ENCODE data around the gene MYO1C. TPM values are rescaled to one million over a fixed set of nuclear protein-coding genes. Genes with fewer than 3 reads are reported as not detected.
A peak's percentile ranks its signal among the peaks of the same experiment; 100 is the strongest.
"Not testable (repeated sequence)": the region's sequence is repeated elsewhere in the genome, so short reads cannot be mapped to it uniquely, and the experiment has no call there.

Gene MYO1C
- total RNA-seq, 1 donor: 267 TPM

- no peak overlapping the region for H3K4me3 ChIP-seq (ENCODE audit: low read depth, low read length)
- TF ChIP-seq CTCF (IDR thresholded peaks at IDR 0.05; ENCODE audit: insufficient read depth, low read depth, low read length): no peak
- DNase-seq (ENCODE audit: low read depth): no peak
Observed at GRCh38 chr17:1449412-1449967, 43.0 kb downstream of the MYO1C start.

- DNase-seq (ENCODE audit: low read depth): no peak
- no peak overlapping the region for H3K4me3 ChIP-seq (ENCODE audit: low read depth, low read length)
- no peak for TF ChIP-seq CTCF (IDR thresholded peaks at IDR 0.05; ENCODE audit: insufficient read depth, low read depth, low read length)
Observed at GRCh38 chr17:1447052-1447451, 45.4 kb downstream of the MYO1C start.

- no peak for TF ChIP-seq CTCF (IDR thresholded peaks at IDR 0.05; ENCODE audit: insufficient read depth, low read depth, low read length)
- no peak overlapping the region for H3K4me3 ChIP-seq (ENCODE audit: low read depth, low read length)
- no peak for DNase-seq (ENCODE audit: low read depth)
Observed at GRCh38 chr17:1446201-1446600, 46.3 kb downstream of the MYO1C start.

- H3K4me3 ChIP-seq (ENCODE audit: low read depth, low read length); DNase-seq (ENCODE audit: low read depth): not testable (repeated sequence)
Observed at GRCh38 chr17:1445695-1446094, 46.8 kb downstream of the MYO1C start.

GRCh38 chr17:1442721-1443120 lies 49.8 kb downstream of the MYO1C start:
- DNase-seq (ENCODE audit: low read depth); H3K4me3 ChIP-seq (ENCODE audit: low read depth, low read length): not testable (repeated sequence)

GRCh38 chr17:1442187-1442586 lies 50.3 kb downstream of the MYO1C start:
- no peak for TF ChIP-seq CTCF (IDR thresholded peaks at IDR 0.05; ENCODE audit: insufficient read depth, low read depth, low read length)

GRCh38 chr17:1440921-1441320 lies 51.6 kb downstream of the MYO1C start:
- no peak for TF ChIP-seq CTCF (IDR thresholded peaks at IDR 0.05; ENCODE audit: insufficient read depth, low read depth, low read length)
- no peak for DNase-seq (ENCODE audit: low read depth)
- no peak overlapping the region for H3K4me3 ChIP-seq (ENCODE audit: low read depth, low read length)

More at GRCh38 chr17:1442187-1442586, 50.3 kb downstream of the MYO1C start:
- H3K4me3 ChIP-seq (ENCODE audit: low read depth, low read length): no peak overlapping the region
- DNase-seq (ENCODE audit: low read depth): no peak

- TF ChIP-seq CTCF (IDR thresholded peaks at IDR 0.05; ENCODE audit: insufficient read depth, low read depth, low read length): no peak
- DNase-seq (ENCODE audit: low read depth): peak; percentile 66
- no peak overlapping the region for H3K4me3 ChIP-seq (ENCODE audit: low read depth, low read length)
Observed at GRCh38 chr17:1438593-1439083, 53.8 kb downstream of the MYO1C start.
